IPS-18a (cell line): ENCODE measurements around the gene HMGXB3.
"Not testable (repeated sequence)": the region's sequence is repeated elsewhere in the genome, so short reads cannot be mapped to it uniquely, and the experiment has no call there.

ENCODE experiments used
- H3K27ac ChIP-seq: one replicate; pipeline ENCODE4 v1.5.1; 2013; ENCODE audit warnings: low read length
- H3K27me3 ChIP-seq: one replicate; pipeline ENCODE4 v1.6.1; 2013; ENCODE audit warnings: mild to moderate bottlenecking, low read length; ENCODE audit not compliant: control insufficient read depth, insufficient read depth
- H3K36me3 ChIP-seq: one replicate; pipeline ENCODE4 v1.6.1; 2013; ENCODE audit warnings: low read depth, low read length; ENCODE audit not compliant: control insufficient read depth
- H3K4me1 ChIP-seq: one replicate; pipeline ENCODE4 v1.6.1; 2013; ENCODE audit warnings: low read depth, low read length; ENCODE audit not compliant: control insufficient read depth
- H3K4me3 ChIP-seq: one replicate; pipeline ENCODE4 v1.5.1; 2013; ENCODE audit warnings: low read length
- H3K9ac ChIP-seq: one replicate; pipeline ENCODE4 v1.6.1; 2013; ENCODE audit warnings: mild to moderate bottlenecking, low read length, moderate library complexity
- H3K9me3 ChIP-seq: one replicate; pipeline ENCODE4 v1.6.1; 2013; ENCODE audit warnings: low read depth, low read length; ENCODE audit not compliant: control insufficient read depth

HMGXB3 gene

GRCh38 chr5:150084754-150085153, 84.2 kb downstream of the HMGXB3 start:
- not testable (repeated sequence) for H3K4me3 ChIP-seq, H3K36me3 ChIP-seq, H3K9ac ChIP-seq, H3K27ac ChIP-seq, H3K27me3 ChIP-seq, H3K9me3 ChIP-seq
- peaks cover 11% of the 10 kb centered on the region for H3K4me1 ChIP-seq

DNA sequence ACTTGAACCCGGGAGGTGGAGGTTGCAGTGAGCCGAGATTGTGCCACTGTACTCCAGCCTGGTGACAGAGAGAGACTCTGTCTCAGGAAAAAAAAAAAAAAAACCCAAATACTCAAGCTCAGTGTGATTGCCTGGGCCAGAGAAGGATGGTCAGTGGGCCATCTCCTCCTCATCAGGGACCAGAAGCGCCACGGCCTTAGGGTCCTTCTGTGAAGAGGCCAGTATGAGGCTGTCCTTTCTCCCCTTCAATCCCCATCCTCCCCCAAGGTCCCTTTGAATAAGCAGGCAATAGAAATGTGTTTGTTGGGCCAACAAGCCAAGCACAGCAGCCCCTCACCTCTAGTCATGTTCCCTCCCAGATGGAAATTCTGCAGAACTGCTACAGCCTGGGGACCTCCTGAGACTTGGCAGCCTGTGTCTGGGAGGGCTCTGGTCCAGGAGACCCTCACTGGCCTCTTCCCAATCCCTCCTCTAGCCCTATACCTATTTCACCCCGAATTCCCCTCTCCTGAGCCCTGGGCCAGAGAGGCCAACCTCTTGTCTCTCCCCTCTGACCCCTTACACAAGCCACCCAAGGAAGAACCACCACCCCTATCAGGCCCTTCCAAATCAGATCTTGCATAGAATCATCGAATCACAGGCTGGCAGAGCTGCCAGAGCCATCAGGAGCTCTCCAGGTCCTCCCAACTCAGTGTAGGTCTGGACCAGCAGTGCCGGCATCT, 84.8 kb downstream of the HMGXB3 start:
- no peaks in the 10 kb centered on the region for H3K9me3 ChIP-seq

GRCh38 chr5:150085950-150086715, 85.6 kb downstream of the HMGXB3 start, which contains the start of gene CSF1R:
CSF1R (minus strand) TSS chr5:150086554; CDS start chr5:150086427, 127 bp downstream.
- H3K9me3 ChIP-seq: no peaks in the 10 kb centered on the region
- no peaks in the 10 kb centered on the region for H3K36me3 ChIP-seq
- H3K4me1 ChIP-seq: peaks cover 11% of the 10 kb centered on the region
- no peak within 1 kb of the TSS for H3K4me3 ChIP-seq
- no peak within 1 kb of the TSS for H3K27ac ChIP-seq
- H3K27me3 ChIP-seq: no peaks in the 10 kb centered on the region
- H3K9ac ChIP-seq: no peak within 1 kb of the TSS

More for the DNA sequence above, 84.8 kb downstream of the HMGXB3 start:
- H3K36me3 ChIP-seq: no peaks in the 10 kb centered on the region
- no peak overlapping the region for H3K4me3 ChIP-seq
- H3K27ac ChIP-seq: no peak overlapping the region
- H3K9ac ChIP-seq: no peak overlapping the region
- H3K4me1 ChIP-seq: peaks cover 11% of the 10 kb centered on the region
- no peaks in the 10 kb centered on the region for H3K27me3 ChIP-seq

- Histone ChIP-seq H3K4me3 (no peak overlapping the region), H3K36me3 (no peaks in the 10 kb centered on the region), H3K9me3 (no peaks in the 10 kb centered on the region), H3K27ac (no peak overlapping the region), H3K9ac (no peak overlapping the region), H3K4me1 (no peaks in the 10 kb centered on the region), H3K27me3 (no peaks in the 10 kb centered on the region)
Observed at GRCh38 chr5:150092159-150092787, 91.7 kb downstream of the HMGXB3 start.

DNA sequence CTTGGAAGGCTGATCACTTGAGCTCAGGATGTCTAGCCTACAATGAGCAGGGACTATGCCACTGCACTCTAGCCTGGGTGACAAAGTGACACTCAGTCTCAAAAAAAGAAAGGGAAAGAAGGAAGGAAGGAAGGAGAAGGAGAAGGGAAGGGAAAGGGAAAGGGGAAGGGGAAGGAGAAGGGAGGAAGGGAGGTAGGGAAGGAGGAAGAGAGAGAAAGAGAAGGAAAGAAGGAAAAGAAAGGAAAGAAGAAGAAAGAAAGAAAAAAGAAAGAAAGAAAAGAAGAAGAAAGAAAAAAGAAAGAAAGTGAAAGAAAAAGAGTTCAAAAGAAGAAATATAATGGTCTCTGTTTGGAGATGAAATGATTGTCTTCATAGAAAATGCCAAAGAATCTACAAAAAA, 96.6 kb downstream of the HMGXB3 start:
- H3K4me1 ChIP-seq: no peaks in the 10 kb centered on the region
- no peak overlapping the region for H3K4me3 ChIP-seq
- no peak overlapping the region for H3K27ac ChIP-seq
- no peaks in the 10 kb centered on the region for H3K9me3 ChIP-seq
- H3K36me3 ChIP-seq: no peaks in the 10 kb centered on the region
- no peak overlapping the region for H3K9ac ChIP-seq
- H3K27me3 ChIP-seq: no peaks in the 10 kb centered on the region

- no peak overlapping the region for H3K4me3 ChIP-seq
- H3K9me3 ChIP-seq: no peaks in the 10 kb centered on the region
- H3K9ac ChIP-seq: no peak overlapping the region
- no peaks in the 10 kb centered on the region for H3K4me1 ChIP-seq
- H3K27ac ChIP-seq: no peak overlapping the region
- no peaks in the 10 kb centered on the region for H3K27me3 ChIP-seq
- no peaks in the 10 kb centered on the region for H3K36me3 ChIP-seq
Observed at GRCh38 chr5:150101023-150101422, 100.5 kb downstream of the HMGXB3 start.
